Parathyroid adenoma (tissue), 2 donors: ENCODE data around the gene TGM2.

Experiments
- H2AFZ ChIP-seq: fragments of 300-600 bp; sonication (generic); one replicate; pipeline ENCODE4 v1.7.0; 2017; ENCODE audit warnings: antibody characterized with exemption, mild to moderate bottlenecking
- H3K27ac ChIP-seq: fragments of 300-600 bp; sonication (generic); one replicate; pipeline ENCODE4 v1.7.0; 2017
- H3K27me3 ChIP-seq: fragments of 300-600 bp; sonication (generic); one replicate; pipeline ENCODE4 v1.7.0; 2017; ENCODE audit warnings: low read length; ENCODE audit not compliant: control insufficient read depth, insufficient read depth
- H3K36me3 ChIP-seq: fragments of 300-600 bp; sonication (generic); one replicate; pipeline ENCODE4 v1.7.0; 2017; ENCODE audit warnings: low read length; ENCODE audit not compliant: control insufficient read depth, insufficient read depth
- H3K4me1 ChIP-seq: fragments of 300-600 bp; sonication (generic); one replicate; pipeline ENCODE4 v1.7.0; 2017; ENCODE audit warnings: control low read depth
- H3K4me2 ChIP-seq: fragments of 300-600 bp; sonication (generic); one replicate; pipeline ENCODE4 v1.7.0; 2017; ENCODE audit warnings: low read length
- H3K4me3 ChIP-seq: fragments of 300-600 bp; sonication (generic); one replicate; pipeline ENCODE4 v1.7.0; 2017; ENCODE audit warnings: low read depth, low read length
- H3K79me2 ChIP-seq: fragments of 300-600 bp; sonication (generic); one replicate; pipeline ENCODE4 v1.7.0; 2017; ENCODE audit warnings: control low read depth
- H3K9ac ChIP-seq: fragments of 300-600 bp; sonication (generic); one replicate; pipeline ENCODE4 v1.7.0; 2017; ENCODE audit warnings: mild to moderate bottlenecking
- H3K9me3 ChIP-seq: fragments of 300-600 bp; sonication (generic); one replicate; pipeline ENCODE4 v1.7.0; 2017; ENCODE audit warnings: low read length; ENCODE audit not compliant: control insufficient read depth
- CTCF ChIP-seq: fragments of 300-600 bp; sonication (generic); IDR thresholded peaks from one replicate; pipeline ENCODE4 v1.7.0; 2017; ENCODE audit warnings: antibody characterized with exemption, mild to moderate bottlenecking
- donor health status: primary hyperparathyroidism.

TGM2 gene

DNA sequence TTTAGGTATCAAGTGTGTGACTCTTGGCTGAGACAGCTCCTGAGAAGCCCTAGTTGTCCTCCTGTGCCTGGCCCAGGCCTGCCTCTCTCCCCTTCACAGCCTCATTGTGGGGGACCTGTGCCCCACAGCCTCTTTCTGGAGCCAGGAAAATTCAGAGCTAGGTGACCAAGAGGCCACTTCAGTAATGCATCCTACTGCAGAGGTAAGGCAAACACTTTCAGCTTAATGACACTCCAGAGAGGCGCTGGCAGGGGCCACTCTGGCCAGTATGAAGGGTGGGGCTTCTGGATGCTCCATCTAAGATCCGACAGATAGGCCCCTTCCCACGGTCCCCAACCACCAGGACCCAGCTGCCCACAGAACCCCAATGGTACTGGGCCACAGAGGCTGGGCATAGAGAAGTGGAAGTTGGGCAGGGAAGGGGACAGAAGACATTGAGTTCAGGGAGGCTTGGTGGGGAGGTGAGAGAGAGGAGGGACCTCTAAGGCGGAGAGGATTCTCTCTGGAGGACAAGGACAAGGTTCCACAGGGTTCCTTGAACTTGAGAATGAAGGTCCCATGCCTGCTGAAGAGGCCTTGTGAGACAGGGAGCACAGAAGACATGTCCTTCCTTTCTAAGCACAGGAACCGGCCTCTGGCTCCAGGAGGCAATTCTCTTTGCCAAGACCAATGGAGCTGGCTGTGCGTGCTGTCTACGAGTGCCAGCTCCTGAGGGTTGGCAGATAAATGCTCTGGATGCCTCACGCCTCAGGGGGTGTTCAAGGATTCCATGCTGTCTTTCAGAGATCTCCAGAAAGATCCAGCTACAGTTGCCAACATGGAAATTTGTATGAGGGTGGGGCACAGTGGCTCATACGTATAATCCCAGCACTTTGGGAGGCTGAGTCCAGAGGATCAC is 46.4 kb upstream of the TGM2 start:
- TF ChIP-seq CTCF, result no peak
- Histone ChIP-seq H3K79me2 (no peaks in the 10 kb centered on the region), H3K9me3 (no peaks in the 10 kb centered on the region), H3K4me1 (no peaks in the 10 kb centered on the region), H3K36me3 (no peaks in the 10 kb centered on the region), H3K9ac (no peak overlapping the region), H3K4me3 (no peak overlapping the region), H3K27ac (no peak overlapping the region), H3K27me3 (no peaks in the 10 kb centered on the region), H3K4me2 (no peak overlapping the region), H2AFZ (no peak overlapping the region)

DNA sequence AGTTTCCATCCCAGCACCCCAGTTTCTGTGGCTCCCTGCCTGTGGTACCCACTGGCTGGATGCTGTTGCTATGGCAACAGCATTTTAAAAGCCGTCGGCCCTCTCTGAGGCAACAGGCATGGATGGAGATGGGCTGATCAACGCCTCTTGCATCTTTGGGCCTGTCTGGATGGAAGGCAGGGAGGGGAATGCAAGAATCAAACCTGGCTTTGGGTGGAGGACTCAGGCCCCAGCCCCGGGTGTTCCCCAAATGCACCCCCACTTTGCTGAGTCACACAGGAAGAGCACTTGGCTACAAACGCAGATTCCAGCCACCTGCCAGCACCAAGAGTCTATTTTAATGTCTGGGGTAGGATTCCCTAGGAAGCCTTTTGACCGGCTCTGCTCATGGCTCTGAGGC is 45.7 kb upstream of the TGM2 start:
- no peak overlapping the region for H2AFZ ChIP-seq
- H3K79me2 ChIP-seq, result no peaks in the 10 kb centered on the region
- no peaks in the 10 kb centered on the region for H3K4me1 ChIP-seq
- no peak for TF ChIP-seq CTCF
- H3K36me3 ChIP-seq, result no peaks in the 10 kb centered on the region
- no peak overlapping the region for H3K9ac ChIP-seq
- H3K27ac ChIP-seq, result no peak overlapping the region
- H3K4me2 ChIP-seq, result no peak overlapping the region
- H3K27me3 ChIP-seq, result no peaks in the 10 kb centered on the region
- H3K4me3 ChIP-seq, result no peak overlapping the region
- H3K9me3 ChIP-seq, result no peaks in the 10 kb centered on the region

DNA sequence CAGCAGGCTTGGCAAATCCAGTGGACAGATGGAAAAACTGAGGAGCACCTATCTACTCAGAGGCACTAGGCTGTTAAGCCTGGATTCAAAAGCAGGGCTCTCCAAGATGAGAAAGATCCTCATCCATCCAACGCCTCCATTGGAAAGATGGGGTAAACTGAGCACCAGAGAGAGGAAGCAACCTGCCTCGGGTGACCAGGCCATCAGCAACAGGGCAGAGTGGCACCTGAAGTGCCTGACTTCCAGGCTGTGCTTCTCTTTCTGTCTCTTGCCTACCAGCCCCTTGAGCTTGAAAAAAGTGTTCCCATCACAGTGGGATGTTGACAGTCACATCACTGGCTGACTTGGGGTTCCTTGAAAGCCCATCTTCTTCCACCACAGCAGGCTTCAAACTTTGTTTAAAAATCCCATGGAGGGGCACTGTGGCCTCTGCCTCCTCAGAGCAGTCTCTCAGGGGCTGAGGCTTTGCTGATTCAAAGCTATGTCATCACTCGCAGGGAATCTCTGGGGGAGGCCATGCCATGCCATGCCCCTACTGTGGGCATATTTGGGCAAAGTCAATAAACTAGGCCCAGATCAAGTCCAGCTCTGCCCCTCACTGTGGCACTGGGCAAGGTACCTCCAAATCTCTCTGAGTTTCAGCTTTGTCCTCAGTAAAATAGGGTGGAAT is 44.8 kb upstream of the TGM2 start:
- no peak for TF ChIP-seq CTCF
- Histone ChIP-seq H3K27ac (no peak overlapping the region), H3K4me2 (no peak overlapping the region), H3K27me3 (no peaks in the 10 kb centered on the region), H2AFZ (no peak overlapping the region), H3K79me2 (no peaks in the 10 kb centered on the region), H3K9ac (no peak overlapping the region), H3K36me3 (no peaks in the 10 kb centered on the region), H3K4me1 (no peaks in the 10 kb centered on the region), H3K4me3 (no peak overlapping the region), H3K9me3 (no peaks in the 10 kb centered on the region)

DNA sequence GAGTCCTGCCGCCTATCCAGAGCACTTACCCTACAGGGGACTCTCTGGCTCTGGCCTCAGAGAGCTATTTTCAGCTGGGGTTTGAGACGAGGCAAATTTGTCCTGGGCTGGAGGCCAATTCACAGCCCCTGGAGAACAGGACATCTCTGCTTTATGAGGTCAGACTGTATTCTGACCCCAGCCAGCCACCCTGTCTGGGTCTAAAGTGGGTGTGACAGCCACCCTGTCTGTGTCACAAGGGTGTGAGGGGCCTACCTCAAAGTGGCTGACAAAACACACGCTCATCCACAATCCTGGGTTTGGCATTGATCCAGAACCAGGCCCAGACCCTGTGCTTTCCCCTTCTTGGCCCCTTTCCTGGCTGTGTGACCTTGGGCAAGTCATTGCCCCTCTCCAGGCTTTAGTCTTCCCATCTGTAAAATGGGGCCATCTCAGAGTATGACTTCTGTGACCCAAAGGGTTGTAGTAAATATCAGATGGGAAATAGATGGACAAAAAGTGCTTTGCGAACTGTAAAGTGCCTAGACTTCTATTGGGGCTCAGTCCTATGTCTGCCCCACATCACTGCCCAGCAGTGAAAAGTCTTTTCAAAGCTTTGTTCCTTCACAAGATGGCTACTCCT is 44.1 kb upstream of the TGM2 start:
- no peaks in the 10 kb centered on the region for H3K79me2 ChIP-seq
- TF ChIP-seq CTCF, result no peak
- no peaks in the 10 kb centered on the region for H3K27me3 ChIP-seq
- no peaks in the 10 kb centered on the region for H3K36me3 ChIP-seq
- no peaks in the 10 kb centered on the region for H3K4me1 ChIP-seq
- no peak overlapping the region for H3K4me2 ChIP-seq
- no peaks in the 10 kb centered on the region for H3K9me3 ChIP-seq
- no peak overlapping the region for H3K4me3 ChIP-seq
- H3K27ac ChIP-seq, result no peak overlapping the region
- no peak overlapping the region for H3K9ac ChIP-seq
- no peak overlapping the region for H2AFZ ChIP-seq
